CD4-positive, CD25-positive, alpha-beta regulatory T cell (primary cell): ENCODE data around the gene HPSE2. TPM values are rescaled to one million over a fixed set of nuclear protein-coding genes. Genes with fewer than 3 reads are reported as not detected.

Experiments
- ATAC-seq, 2 donors: fragments of 150-1000 bp; cut with Tn5 transposase; one replicate each; pipeline ENCODE4 v1.10.0; 2021; ENCODE audit warnings: low read depth in 2 of 2, moderate number of reproducible peaks in 2 of 2, moderate library complexity in 1 of 2
- DNase-seq, 3 donors: peaks; one replicate each; pipeline versions ENCODE4 v3.0.0 to v3.0.0-alpha.2; 2012 to 2022; ENCODE audit warnings: mixed read lengths in 1 of 3
- H3K27ac ChIP-seq: one replicate; pipeline ENCODE4 v1.7.0; 2013; ENCODE audit warnings: mild to moderate bottlenecking, low read length; ENCODE audit not compliant: insufficient read depth, poor library complexity, severe bottlenecking
- H3K27me3 ChIP-seq: one replicate; pipeline ENCODE4 v1.7.0; 2013; ENCODE audit warnings: low read length; ENCODE audit not compliant: control insufficient read depth, insufficient read depth
- H3K36me3 ChIP-seq: one replicate; pipeline ENCODE4 v1.7.0; 2013; ENCODE audit warnings: mild to moderate bottlenecking, low read length, moderate library complexity; ENCODE audit not compliant: control insufficient read depth, insufficient read depth
- H3K4me1 ChIP-seq: 2 replicates; pipeline ENCODE4 v1.7.0; 2013; ENCODE audit warnings: mild to moderate bottlenecking, low read length; ENCODE audit not compliant: insufficient read depth, control insufficient read depth, poor library complexity, severe bottlenecking
- H3K4me3 ChIP-seq: one replicate; pipeline ENCODE4 v1.7.0; 2013; ENCODE audit warnings: low read depth, mild to moderate bottlenecking, low read length, moderate library complexity
- H3K9me3 ChIP-seq, 2 experiments: 1 replicate in 1 of 2; 2 replicates in 1 of 2; pipeline ENCODE4 v1.7.0; 2013; ENCODE audit warnings: low read length in 2 of 2, mild to moderate bottlenecking in 1 of 2, moderate library complexity in 1 of 2; ENCODE audit not compliant: control insufficient read depth in 2 of 2
- H3K27ac Mint-ChIP-seq, 3 donors: one replicate each; pipeline ENCODE4 v1.8.0; 2020 to 2022; ENCODE audit warnings: mild to moderate bottlenecking in 3 of 3, mixed read lengths in 3 of 3, moderate library complexity in 2 of 3
- H3K27me3 Mint-ChIP-seq: one replicate; pipeline ENCODE4 v1.8.0; 2022; ENCODE audit warnings: mild to moderate bottlenecking, mixed read lengths
- H3K36me3 Mint-ChIP-seq: one replicate; pipeline ENCODE4 v1.8.0; 2020; ENCODE audit warnings: mixed read lengths
- H3K4me1 Mint-ChIP-seq, 4 donors: one replicate each; pipeline ENCODE4 v1.8.0; 2020 to 2022; ENCODE audit warnings: mixed read lengths in 4 of 4, mild to moderate bottlenecking in 1 of 4
- H3K4me3 Mint-ChIP-seq, 4 donors: one replicate each; pipeline ENCODE4 v1.8.0; 2020 to 2022; ENCODE audit warnings: mild to moderate bottlenecking in 4 of 4, mixed read lengths in 4 of 4, moderate library complexity in 3 of 4
- H3K9me3 Mint-ChIP-seq, 7 donors: one replicate each; pipeline ENCODE4 v1.8.0; 2020 to 2022; ENCODE audit warnings: mixed read lengths in 7 of 7, mild to moderate bottlenecking in 3 of 7, moderate library complexity in 2 of 7
- polyA plus RNA-seq, 4 donors: library from polyadenylated mRNA; unstranded; fragments of 300-500 nt; fragmentation: Illumina TruSeq; gene quantifications; one replicate each; pipeline ENCODE4 v1.2.3, GENCODE V29; 2021
- total RNA-seq: library from RNA; stranded (reverse); gene quantifications from one replicate; pipeline ENCODE4 v1.2.3, GENCODE V29; 2022

HPSE2 gene
- total and polyA plus RNA-seq, 5 donors from 2014 or later: 0.07 to 0.31 TPM; not detected in 3

- no peak for ATAC-seq
- Histone ChIP-seq H3K27me3 (peaks cover 16% of the 10 kb centered on the region), H3K9me3 (peaks cover 4 to 6% of the 10 kb centered on the region in 2 experiments), H3K36me3 (no peaks in the 10 kb centered on the region), H3K4me3 (no peak overlapping the region), H3K27ac (no peak overlapping the region), H3K4me1 (no peaks in the 10 kb centered on the region)
- no peak overlapping the region for H3K27ac Mint-ChIP-seq
- DNase-seq: no peak
- no peaks in the 10 kb centered on the region for H3K4me1 Mint-ChIP-seq
- H3K36me3 Mint-ChIP-seq: no peaks in the 10 kb centered on the region
- no peak overlapping the region for H3K4me3 Mint-ChIP-seq
- H3K9me3 Mint-ChIP-seq: peaks cover 0 to 17% (median 0%) of the 10 kb centered on the region in 7 donors
- peaks cover 4% of the 10 kb centered on the region for H3K27me3 Mint-ChIP-seq
Observed at GRCh38 chr10:98666276-98666675, 569.4 kb downstream of the HPSE2 start.

- H3K9me3 Mint-ChIP-seq: peaks cover 0 to 17% (median 2%) of the 10 kb centered on the region in 7 donors
- H3K4me1 Mint-ChIP-seq: no peaks in the 10 kb centered on the region
- H3K27me3 Mint-ChIP-seq: peaks cover 8% of the 10 kb centered on the region
- Histone ChIP-seq H3K36me3 (no peaks in the 10 kb centered on the region), H3K4me3 (no peak overlapping the region), H3K27me3 (peaks cover 16% of the 10 kb centered on the region), H3K4me1 (no peaks in the 10 kb centered on the region), H3K27ac (no peak overlapping the region), H3K9me3 (peaks cover 4 to 6% of the 10 kb centered on the region in 2 experiments)
- no peak overlapping the region for H3K4me3 Mint-ChIP-seq
- ATAC-seq: peak; percentile 31 to 34
- no peak overlapping the region for H3K27ac Mint-ChIP-seq
- H3K36me3 Mint-ChIP-seq: no peaks in the 10 kb centered on the region
- peak in 2 of 3 donors; percentile 29 to 59 for DNase-seq
Observed at GRCh38 chr10:98664329-98665042, 571.2 kb downstream of the HPSE2 start.

- Histone ChIP-seq H3K4me1 (no peaks in the 10 kb centered on the region), H3K27ac (no peak overlapping the region), H3K27me3 (peaks cover 6% of the 10 kb centered on the region), H3K9me3 (peaks cover 0 to 6% of the 10 kb centered on the region in 2 experiments), H3K36me3 (no peaks in the 10 kb centered on the region), H3K4me3 (no peak overlapping the region)
- Mint-ChIP-seq H3K4me1 (no peaks in the 10 kb centered on the region), H3K4me3 (no peak overlapping the region), H3K36me3 (no peaks in the 10 kb centered on the region), H3K27me3 (peaks cover 8% of the 10 kb centered on the region), H3K9me3 (peaks cover 0 to 7% (median 0%) of the 10 kb centered on the region in 7 donors), H3K27ac (no peak overlapping the region)
- DNase-seq: no peak
- no peak for ATAC-seq
Observed at GRCh38 chr10:98659951-98660350, 575.7 kb downstream of the HPSE2 start.

GRCh38 chr10:98655492-98655891 lies 580.2 kb downstream of the HPSE2 start:
- Mint-ChIP-seq H3K27me3 (peaks cover 18% of the 10 kb centered on the region), H3K36me3 (no peaks in the 10 kb centered on the region), H3K4me3 (no peak overlapping the region), H3K9me3 (peaks cover 0 to 4% (median 0%) of the 10 kb centered on the region in 7 donors), H3K4me1 (no peaks in the 10 kb centered on the region), H3K27ac (no peak overlapping the region)
- ATAC-seq (no peak), DNase-seq (no peak)
- Histone ChIP-seq H3K36me3 (no peaks in the 10 kb centered on the region), H3K4me1 (no peaks in the 10 kb centered on the region), H3K27ac (no peak overlapping the region), H3K4me3 (no peak overlapping the region), H3K9me3 (no peaks in the 10 kb centered on the region), H3K27me3 (peaks cover 2% of the 10 kb centered on the region)

GRCh38 chr10:98649170-98649569 lies 586.5 kb downstream of the HPSE2 start:
- Mint-ChIP-seq H3K4me3 (no peak overlapping the region), H3K36me3 (no peaks in the 10 kb centered on the region), H3K27me3 (peaks cover 21% of the 10 kb centered on the region), H3K27ac (no peak overlapping the region), H3K4me1 (no peaks in the 10 kb centered on the region), H3K9me3 (peaks cover 0 to 3% (median 0%) of the 10 kb centered on the region in 7 donors)
- Histone ChIP-seq H3K27ac (no peak overlapping the region), H3K4me3 (no peak overlapping the region), H3K9me3 (no peaks in the 10 kb centered on the region), H3K4me1 (no peaks in the 10 kb centered on the region), H3K27me3 (peaks cover 3% of the 10 kb centered on the region), H3K36me3 (no peaks in the 10 kb centered on the region)
- DNase-seq: no peak
- no peak for ATAC-seq

GRCh38 chr10:98646998-98647917 lies 588.4 kb downstream of the HPSE2 start:
- ATAC-seq (no peak), DNase-seq (no peak)
- Histone ChIP-seq H3K4me1 (no peaks in the 10 kb centered on the region), H3K4me3 (no peak overlapping the region), H3K27me3 (peaks cover 3% of the 10 kb centered on the region), H3K27ac (no peak overlapping the region), H3K36me3 (no peaks in the 10 kb centered on the region), H3K9me3 (no peaks in the 10 kb centered on the region)
- no peak overlapping the region for H3K4me3 Mint-ChIP-seq
- H3K36me3 Mint-ChIP-seq: no peaks in the 10 kb centered on the region
- H3K27ac Mint-ChIP-seq: no peak overlapping the region
- H3K27me3 Mint-ChIP-seq: peaks cover 10% of the 10 kb centered on the region
- peaks cover 0 to 2% (median 0%) of the 10 kb centered on the region in 7 donors for H3K9me3 Mint-ChIP-seq
- no peaks in the 10 kb centered on the region for H3K4me1 Mint-ChIP-seq

- Histone ChIP-seq H3K4me3 (no peak overlapping the region), H3K9me3 (no peaks in the 10 kb centered on the region), H3K27me3 (peaks cover 3% of the 10 kb centered on the region), H3K27ac (no peak overlapping the region), H3K4me1 (no peaks in the 10 kb centered on the region), H3K36me3 (no peaks in the 10 kb centered on the region)
- no peaks in the 10 kb centered on the region for H3K4me1 Mint-ChIP-seq
- no peaks in the 10 kb centered on the region for H3K36me3 Mint-ChIP-seq
- peaks cover 8% of the 10 kb centered on the region for H3K27me3 Mint-ChIP-seq
- ATAC-seq (no peak), DNase-seq (no peak)
- H3K4me3 Mint-ChIP-seq: no peak overlapping the region
- no peak overlapping the region for H3K27ac Mint-ChIP-seq
- H3K9me3 Mint-ChIP-seq: no peaks in the 10 kb centered on the region
Observed at GRCh38 chr10:98644466-98644865, 591.2 kb downstream of the HPSE2 start.
